Small intestine (tissue), 7 donors: Measurements from ENCODE around the gene USP12. TPM values are rescaled to one million over a fixed set of nuclear protein-coding genes. Genes with fewer than 3 reads are reported as not detected.
A peak's percentile ranks its signal among the peaks of the same experiment; 100 is the strongest.

Source experiments
- DNase-seq, 2 donors: peaks; one replicate each; pipeline versions ENCODE4 v3.0.0 to v3.0.0-alpha.2; 2013
- FAIRE-seq: peaks from 2 replicates; lab custom pipeline; 2012; peaks lifted over from hg19 to GRCh38; lab: Jason Lieb, UNC
- H3K27ac ChIP-seq, 3 donors: one replicate each; pipeline ENCODE4 v1.5.1; 2013; ENCODE audit warnings: low read length in 2 of 3, mild to moderate bottlenecking in 2 of 3, control low read depth in 1 of 3, inconsistent platforms in 1 of 3, low read depth in 1 of 3, moderate library complexity in 1 of 3
- H3K27me3 ChIP-seq, 3 donors: one replicate each; pipeline ENCODE4 v1.6.1; 2013; ENCODE audit warnings: low read length in 3 of 3, inconsistent platforms in 1 of 3; ENCODE audit not compliant: control insufficient read depth in 3 of 3, insufficient read depth in 3 of 3
- H3K36me3 ChIP-seq, 3 donors: one replicate each; pipeline ENCODE4 v1.6.1; 2013; ENCODE audit warnings: low read length in 3 of 3, inconsistent platforms in 1 of 3, low read depth in 1 of 3, mild to moderate bottlenecking in 1 of 3, moderate library complexity in 1 of 3; ENCODE audit not compliant: control insufficient read depth in 3 of 3, insufficient read depth in 2 of 3
- H3K4me1 ChIP-seq, 3 donors: one replicate each; pipeline ENCODE4 v1.6.1; 2013; ENCODE audit warnings: low read length in 2 of 3, inconsistent platforms in 1 of 3, low read depth in 1 of 3, mild to moderate bottlenecking in 1 of 3, moderate library complexity in 1 of 3; ENCODE audit not compliant: control insufficient read depth in 3 of 3, insufficient read depth in 2 of 3
- H3K4me3 ChIP-seq, 3 donors: one replicate each; pipeline ENCODE4 v1.5.1; 2013; ENCODE audit warnings: low read length in 3 of 3, control low read depth in 1 of 3, inconsistent platforms in 1 of 3, low read depth in 1 of 3, mild to moderate bottlenecking in 1 of 3, moderate library complexity in 1 of 3
- H3K9me3 ChIP-seq, 2 donors: one replicate each; pipeline ENCODE4 v1.6.1; 2013; ENCODE audit warnings: low read depth in 1 of 2, low read length in 1 of 2; ENCODE audit not compliant: control insufficient read depth in 2 of 2, insufficient read depth in 1 of 2
- WGBS, 3 donors: extraction: QIAGEN DNeasy Blood & Tissue Kit; methylation state at CpG; one replicate each; pipeline ENCODE4 v1.1.7; 2013; 5-methylcytosine and 5-hydroxymethylcytosine counted together
- polyA plus RNA-seq, 4 donors: library from polyadenylated mRNA; stranded (reverse) in 3 of 4; unstranded in 1 of 4; fragments of 200-250 nt in 3 of 4; fragments of 120-200 nt in 1 of 4; gene quantifications; one replicate each; pipeline versions ENCODE4 v1.2.1 to v1.2.3, GENCODE V29; 2013
- donor health status: healthy with polysubstance abuse.
- donor health status: control.
- donor health status: control.
- donor health status: Bipolar disorder and iron deficiency.
- donor health status: healthy.

USP12 gene
- polyA plus RNA-seq, 4 donors, result 12.3 to 45.6 (median 20.7) TPM

DNA sequence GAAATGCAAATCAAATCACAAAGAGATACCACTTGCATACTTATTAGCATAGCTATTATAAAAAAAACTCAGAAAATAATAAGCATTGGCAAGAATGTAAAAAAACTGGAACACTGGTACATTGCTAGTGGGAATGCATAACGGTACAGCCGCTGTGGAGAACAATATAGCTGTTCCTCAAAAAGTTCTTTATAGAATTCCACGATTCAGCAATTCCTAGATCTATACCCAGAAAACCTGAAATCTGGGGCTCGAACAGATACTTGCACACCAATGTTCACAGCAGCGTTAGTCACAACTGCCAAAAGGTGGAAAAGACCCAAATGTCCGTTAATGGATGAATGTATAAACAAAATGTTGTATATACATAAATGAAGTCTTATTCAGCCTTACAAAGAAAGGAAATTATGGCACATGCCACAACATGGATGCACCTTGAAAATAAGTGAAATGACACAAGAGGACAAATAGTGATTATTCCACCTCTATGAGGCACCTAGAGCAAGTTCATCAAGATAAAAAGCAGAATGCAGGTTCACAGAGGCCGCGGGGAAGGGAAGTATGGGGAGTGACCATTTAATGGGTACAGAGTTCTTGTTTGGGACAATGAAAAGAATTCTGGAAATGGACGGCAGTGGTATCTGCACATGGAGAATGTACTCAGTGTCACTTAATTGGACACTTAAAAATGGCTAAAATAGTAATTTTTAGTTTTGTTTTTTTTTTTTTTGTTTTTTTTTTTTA lies 107.2 kb downstream of the USP12 start:
- H3K9me3 ChIP-seq, result peaks cover 0 to 6% of the 10 kb centered on the region in 2 donors
- DNase-seq, result peak in 1 of 2 donors; percentile 57
- peaks cover 0 to 6% (median 0%) of the 10 kb centered on the region in 3 donors for H3K36me3 ChIP-seq
- no peak for FAIRE-seq
- H3K27me3 ChIP-seq, result no peaks in the 10 kb centered on the region
- H3K27ac ChIP-seq, result no peak overlapping the region
- 71 to 85% (median 81%) methylated on average over 9 of the region's 9 CpGs for WGBS, 3 donors
- no peaks in the 10 kb centered on the region for H3K4me1 ChIP-seq
- H3K4me3 ChIP-seq, result no peak overlapping the region

DNA sequence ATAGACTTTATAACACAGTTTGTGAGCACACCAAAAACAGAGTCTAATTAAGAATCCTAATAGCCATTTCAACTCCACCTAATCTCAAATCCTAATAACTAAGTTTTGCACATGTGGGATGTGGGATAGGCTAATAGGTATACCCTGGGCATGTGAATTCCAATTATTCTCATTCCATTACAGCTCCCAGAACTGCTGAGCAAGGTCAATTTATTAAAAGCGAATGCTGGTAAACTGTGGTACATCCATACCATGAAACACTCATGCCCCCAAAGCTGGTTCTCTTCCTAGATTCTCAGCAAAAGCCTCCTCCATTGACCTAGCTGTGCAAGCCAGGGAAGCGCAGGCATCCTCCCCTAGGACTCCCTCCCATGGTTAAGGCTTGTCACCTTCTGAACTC lies 113.8 kb downstream of the USP12 start:
- no peaks in the 10 kb centered on the region for H3K4me1 ChIP-seq
- H3K9me3 ChIP-seq, result no peaks in the 10 kb centered on the region
- no peak overlapping the region for H3K4me3 ChIP-seq
- no peak for FAIRE-seq
- H3K27me3 ChIP-seq, result no peaks in the 10 kb centered on the region
- no peak for DNase-seq
- H3K27ac ChIP-seq, result no peak overlapping the region
- peaks cover 0 to 2% (median 0%) of the 10 kb centered on the region in 3 donors for H3K36me3 ChIP-seq
- WGBS, 3 donors, result 96 to 98% (median 97%) methylated on average over 2 of the region's 2 CpGs

DNA sequence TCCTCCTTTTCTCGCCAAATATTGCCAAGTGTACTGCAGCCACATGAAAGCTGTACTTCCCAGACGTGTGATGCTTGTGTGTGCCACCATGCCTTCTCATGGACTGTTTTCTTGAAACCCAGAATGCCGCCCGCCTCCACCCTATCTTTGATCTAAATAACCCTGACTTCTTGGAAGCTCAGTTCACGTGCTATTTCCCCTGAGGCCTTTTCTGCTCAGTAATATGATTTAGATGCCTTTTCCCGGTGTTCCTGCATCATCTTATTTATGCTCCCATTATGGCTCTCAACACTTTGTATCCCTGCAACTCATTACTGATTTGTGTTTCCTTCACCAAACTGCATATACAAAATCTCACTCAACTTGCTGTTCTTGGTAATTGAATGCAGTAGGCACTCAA lies 116.1 kb downstream of the USP12 start:
- Histone ChIP-seq H3K27ac (no peak overlapping the region), H3K27me3 (no peaks in the 10 kb centered on the region), H3K36me3 (peaks cover 0 to 2% (median 0%) of the 10 kb centered on the region in 3 donors), H3K4me1 (no peaks in the 10 kb centered on the region), H3K9me3 (peaks cover 0 to 4% of the 10 kb centered on the region in 2 donors), H3K4me3 (no peak overlapping the region)
- no peak for DNase-seq
- no peak for FAIRE-seq
- 82 to 87% (median 84%) methylated on average over 6 of the region's 6 CpGs for WGBS, 3 donors

DNA sequence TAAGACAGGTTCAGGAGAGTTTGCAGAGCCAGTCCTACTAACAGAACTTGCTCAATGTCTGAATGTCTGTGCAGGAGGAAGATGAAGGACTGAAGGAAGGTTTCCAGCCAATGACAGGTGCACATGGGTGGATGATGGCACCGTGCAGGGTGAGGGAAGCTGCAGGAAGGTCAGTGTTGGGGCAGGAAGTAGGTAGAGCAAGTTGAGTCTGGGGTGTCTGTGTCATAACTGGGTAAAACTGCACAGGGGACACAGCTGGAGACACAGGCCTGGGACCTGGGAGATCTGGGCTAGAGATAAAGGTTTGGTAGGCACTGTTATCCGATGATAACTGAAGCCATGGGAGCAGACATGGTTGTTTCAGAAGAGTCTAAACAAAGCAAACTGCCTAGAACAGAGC lies 116.9 kb downstream of the USP12 start:
- H3K27me3 ChIP-seq, result no peaks in the 10 kb centered on the region
- 73 to 79% (median 76%) methylated on average over 2 of the region's 2 CpGs for WGBS, 3 donors
- FAIRE-seq, result no peak
- no peak for DNase-seq
- H3K27ac ChIP-seq, result no peak overlapping the region
- peaks cover 0 to 8% of the 10 kb centered on the region in 2 donors for H3K9me3 ChIP-seq
- no peaks in the 10 kb centered on the region for H3K4me1 ChIP-seq
- peaks cover 0 to 2% (median 0%) of the 10 kb centered on the region in 3 donors for H3K36me3 ChIP-seq
- H3K4me3 ChIP-seq, result no peak overlapping the region

DNA sequence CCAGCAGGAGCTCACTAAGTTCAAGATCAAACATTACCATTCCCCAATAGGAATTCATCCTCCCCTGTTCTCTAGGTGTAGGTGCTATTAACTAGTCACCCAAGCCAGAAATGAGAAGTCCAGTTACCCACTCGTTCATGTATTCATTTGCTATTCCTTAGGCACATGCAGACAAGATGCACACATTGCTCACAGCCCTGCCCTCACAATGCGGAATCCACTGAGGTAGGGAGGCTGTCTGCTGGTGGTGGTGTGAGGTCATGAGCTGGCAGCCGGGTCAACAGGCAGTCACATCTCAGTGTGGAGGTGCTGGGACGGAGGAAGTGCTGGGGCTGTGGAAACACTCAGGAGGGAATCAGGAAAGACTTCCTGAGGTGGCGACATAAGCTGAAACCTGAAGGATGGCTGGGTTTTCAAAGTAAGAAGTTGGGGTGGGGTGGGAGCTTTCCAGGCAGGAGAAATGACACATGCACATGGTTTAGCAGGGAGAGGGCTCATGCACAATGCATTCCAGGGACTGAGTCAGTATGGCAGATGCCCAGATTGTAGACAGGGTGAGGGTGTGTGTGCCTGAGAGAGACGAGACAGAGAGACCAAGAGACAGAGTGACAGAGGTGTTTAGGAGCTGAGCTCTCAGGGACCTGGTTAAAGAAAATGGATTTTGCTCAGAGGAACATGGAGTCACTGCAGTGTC lies 117.6 kb downstream of the USP12 start:
- peaks cover 0 to 8% of the 10 kb centered on the region in 2 donors for H3K9me3 ChIP-seq
- H3K36me3 ChIP-seq, result peaks cover 0 to 2% (median 0%) of the 10 kb centered on the region in 3 donors
- no peaks in the 10 kb centered on the region for H3K27me3 ChIP-seq
- H3K4me3 ChIP-seq, result no peak overlapping the region
- FAIRE-seq (no peak), DNase-seq (no peak)
- H3K27ac ChIP-seq, result no peak overlapping the region
- H3K4me1 ChIP-seq, result no peaks in the 10 kb centered on the region
- 73 to 82% (median 74%) methylated on average over 6 of the region's 6 CpGs for WGBS, 3 donors

DNA sequence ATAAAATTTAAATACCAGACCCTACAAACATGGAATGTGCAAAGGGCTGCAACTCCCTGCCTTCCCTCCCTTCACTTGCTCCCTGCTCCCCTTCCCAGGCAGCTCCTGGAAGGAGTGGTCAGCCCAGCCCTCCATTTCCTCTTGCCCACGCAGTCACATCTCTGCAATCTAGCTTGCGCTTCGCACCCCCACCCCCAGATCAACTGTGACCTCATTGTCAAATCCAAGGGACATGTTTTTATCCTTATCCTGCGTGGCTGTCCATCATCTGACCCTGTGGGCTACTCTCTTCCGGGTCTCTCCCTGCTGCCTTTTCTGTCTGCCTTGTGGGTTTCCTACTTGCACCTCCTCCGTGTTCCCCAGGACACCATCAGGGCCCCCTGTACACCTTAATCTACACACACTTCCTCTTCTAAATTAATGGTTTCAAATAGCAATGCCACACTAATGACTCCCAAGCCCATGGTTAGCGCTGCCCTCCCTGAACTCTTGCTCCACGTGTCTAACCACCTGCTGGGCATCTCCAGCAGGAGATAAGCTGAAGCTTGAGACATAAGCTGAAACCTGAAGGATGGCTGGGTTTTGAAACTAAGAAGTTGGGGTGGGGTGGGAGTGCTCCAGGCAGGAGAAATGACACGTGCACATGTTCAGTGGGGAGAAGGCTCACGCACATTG lies 118.3 kb downstream of the USP12 start:
- Histone ChIP-seq H3K27me3 (no peaks in the 10 kb centered on the region), H3K4me1 (no peaks in the 10 kb centered on the region), H3K36me3 (peaks cover 0 to 2% (median 0%) of the 10 kb centered on the region in 3 donors), H3K4me3 (no peak overlapping the region), H3K27ac (no peak overlapping the region), H3K9me3 (peaks cover 0 to 8% of the 10 kb centered on the region in 2 donors)
- FAIRE-seq (no peak), DNase-seq (no peak)
- 37 to 55% (median 44%) methylated on average over 10 of the region's 10 CpGs for WGBS, 3 donors

DNA sequence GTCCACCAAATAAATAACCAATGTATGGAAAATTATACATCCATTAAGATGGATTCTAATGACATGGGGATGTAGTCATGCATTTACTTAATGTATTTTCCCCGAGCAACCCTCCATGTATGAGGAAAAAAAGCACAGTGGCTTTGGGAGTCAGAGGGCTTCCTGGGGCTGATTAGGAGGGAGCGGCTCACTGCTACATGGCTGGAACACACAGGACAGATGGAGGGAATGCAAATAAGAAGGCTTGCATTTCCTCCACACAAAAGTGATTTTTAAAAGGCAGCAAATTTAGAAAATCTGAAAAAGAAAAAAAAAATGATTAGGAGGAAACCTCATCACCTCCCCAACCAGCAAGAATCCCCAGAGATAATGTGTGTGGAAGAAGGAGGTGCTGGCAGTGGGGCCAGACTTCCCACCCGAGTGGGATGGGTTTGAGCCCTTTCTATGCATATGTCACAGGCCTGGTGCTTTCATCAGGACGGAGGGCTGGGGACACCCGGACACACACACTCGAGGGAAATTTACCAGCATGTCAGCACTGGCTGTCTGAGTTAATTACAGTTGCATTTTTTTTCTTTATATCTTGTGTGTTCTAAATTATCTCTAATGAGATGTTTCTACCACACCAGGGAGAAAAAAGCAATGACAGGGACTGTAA lies 118.9 kb downstream of the USP12 start:
- FAIRE-seq, result no peak

DNA sequence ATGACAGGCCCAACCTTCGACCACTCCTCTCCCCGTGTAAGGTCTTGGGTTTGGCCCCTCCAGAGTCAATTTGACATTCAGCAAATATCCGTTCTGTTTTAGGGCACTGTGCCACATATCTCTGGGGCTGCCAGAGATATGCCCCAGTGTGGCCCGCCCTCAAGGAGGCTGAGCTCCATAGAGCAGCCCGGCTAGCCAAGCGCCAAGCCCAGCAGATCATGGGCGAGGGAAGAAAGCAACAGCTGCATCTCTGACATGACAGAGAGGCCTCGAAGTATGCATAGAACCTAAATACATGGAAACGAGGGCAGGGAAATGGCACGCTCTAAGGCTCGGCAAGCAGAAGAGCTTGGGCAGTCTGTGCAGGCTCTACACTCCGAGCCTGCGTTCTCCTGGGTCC lies 124.5 kb downstream of the USP12 start:
- no peaks in the 10 kb centered on the region for H3K4me1 ChIP-seq
- no peak overlapping the region for H3K27ac ChIP-seq
- WGBS, 3 donors, result 84 to 90% (median 84%) methylated on average over 13 of the region's 13 CpGs
- H3K36me3 ChIP-seq, result no peaks in the 10 kb centered on the region
- no peaks in the 10 kb centered on the region for H3K27me3 ChIP-seq
- DNase-seq, result no peak
- no peak overlapping the region for H3K4me3 ChIP-seq
- FAIRE-seq, result no peak
- H3K9me3 ChIP-seq, result peaks cover 0 to 8% of the 10 kb centered on the region in 2 donors

More for the DNA sequence above, 118.9 kb downstream of the USP12 start:
- Histone ChIP-seq H3K4me3 (no peak overlapping the region), H3K27ac (no peak overlapping the region), H3K4me1 (no peaks in the 10 kb centered on the region), H3K36me3 (peaks cover 0 to 2% (median 0%) of the 10 kb centered on the region in 3 donors), H3K9me3 (peaks cover 0 to 8% of the 10 kb centered on the region in 2 donors), H3K27me3 (no peaks in the 10 kb centered on the region)
- no peak for DNase-seq
- WGBS, 3 donors, result 70 to 77% (median 77%) methylated on average over 6 of the region's 6 CpGs
